ENCODE data around the gene C16orf92.

C16orf92 gene

DNA sequence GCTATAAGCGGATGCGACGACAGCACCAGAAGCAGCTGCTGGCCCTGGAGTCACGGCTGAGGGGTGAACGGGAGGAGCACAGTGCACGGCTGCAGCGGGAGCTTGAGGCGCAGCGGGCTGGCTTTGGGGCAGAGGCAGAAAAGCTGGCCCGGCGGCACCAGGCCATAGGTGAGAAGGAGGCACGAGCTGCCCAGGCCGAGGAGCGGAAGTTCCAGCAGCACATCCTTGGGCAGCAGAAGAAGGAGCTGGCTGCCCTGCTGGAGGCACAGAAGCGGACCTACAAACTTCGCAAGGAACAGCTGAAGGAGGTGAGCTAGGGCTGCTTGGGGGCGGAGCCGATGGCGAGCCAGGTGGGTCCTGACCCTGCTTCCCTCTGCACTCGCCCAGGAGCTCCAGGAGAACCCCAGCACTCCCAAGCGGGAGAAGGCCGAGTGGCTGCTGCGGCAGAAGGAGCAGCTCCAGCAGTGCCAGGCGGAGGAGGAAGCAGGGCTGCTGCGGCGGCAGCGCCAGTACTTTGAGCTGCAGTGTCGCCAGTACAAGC, 37.7 kb upstream of the C16orf92 start:
- no peaks in the 10 kb centered on the region for H3K27me3 ChIP-seq (ENCODE audit: insufficient read depth, poor library complexity, severe bottlenecking)
- TF ChIP-seq REST (IDR thresholded peaks at IDR 0.05; ENCODE audit: insufficient replicate concordance, low read depth) (no peak), SPI1 (IDR thresholded peaks at IDR 0.05; ENCODE audit: borderline replicate concordance, low read depth) (no peak), POLR2AphosphoS5 (IDR thresholded peaks at IDR 0.05; ENCODE audit: low read depth) (no peak), GABPA (IDR thresholded peaks at IDR 0.05; ENCODE audit: low read depth) (no peak)
- TF ChIP-seq, protein P1, sequence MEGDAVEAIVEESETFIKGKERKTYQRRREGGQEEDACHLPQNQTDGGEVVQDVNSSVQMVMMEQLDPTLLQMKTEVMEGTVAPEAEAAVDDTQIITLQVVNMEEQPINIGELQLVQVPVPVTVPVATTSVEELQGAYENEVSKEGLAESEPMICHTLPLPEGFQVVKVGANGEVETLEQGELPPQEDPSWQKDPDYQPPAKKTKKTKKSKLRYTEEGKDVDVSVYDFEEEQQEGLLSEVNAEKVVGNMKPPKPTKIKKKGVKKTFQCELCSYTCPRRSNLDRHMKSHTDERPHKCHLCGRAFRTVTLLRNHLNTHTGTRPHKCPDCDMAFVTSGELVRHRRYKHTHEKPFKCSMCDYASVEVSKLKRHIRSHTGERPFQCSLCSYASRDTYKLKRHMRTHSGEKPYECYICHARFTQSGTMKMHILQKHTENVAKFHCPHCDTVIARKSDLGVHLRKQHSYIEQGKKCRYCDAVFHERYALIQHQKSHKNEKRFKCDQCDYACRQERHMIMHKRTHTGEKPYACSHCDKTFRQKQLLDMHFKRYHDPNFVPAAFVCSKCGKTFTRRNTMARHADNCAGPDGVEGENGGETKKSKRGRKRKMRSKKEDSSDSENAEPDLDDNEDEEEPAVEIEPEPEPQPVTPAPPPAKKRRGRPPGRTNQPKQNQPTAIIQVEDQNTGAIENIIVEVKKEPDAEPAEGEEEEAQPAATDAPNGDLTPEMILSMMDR (IDR thresholded peaks at IDR 0.05; ENCODE audit: insufficient read depth, low read length) = no peak
- no peak overlapping the region for H3K4me3 ChIP-seq (replicated peaks; ENCODE audit: insufficient read depth, low read length)
- no peak overlapping the region for H3K27ac ChIP-seq (replicated peaks)
- DNase-seq (ENCODE audit: low read depth in 1 of 2, low spot score in 1 of 2) = no peak

- no peak for DNase-seq (ENCODE audit: low read depth in 1 of 2, low spot score in 1 of 2)
These were observed 36.8 kb upstream of the C16orf92 start for GRCh38 chr16:29986231-29986630.

GRCh38 chr16:29986931-29987330, 36.1 kb upstream of the C16orf92 start:
- no peak for TF ChIP-seq SPI1 (IDR thresholded peaks at IDR 0.05; ENCODE audit: borderline replicate concordance, low read depth)
- TF ChIP-seq, protein P1 (IDR thresholded peaks at IDR 0.05; ENCODE audit: insufficient read depth, low read length) = no peak
- no peak for TF ChIP-seq GABPA (IDR thresholded peaks at IDR 0.05; ENCODE audit: low read depth)
- Histone ChIP-seq H3K27me3 (ENCODE audit: insufficient read depth, poor library complexity, severe bottlenecking) (no peaks in the 10 kb centered on the region), H3K4me3 (replicated peaks; ENCODE audit: insufficient read depth, low read length) (no peak overlapping the region), H3K27ac (replicated peaks) (no peak overlapping the region)
- no peak for DNase-seq (ENCODE audit: low read depth in 1 of 2, low spot score in 1 of 2)

More at GRCh38 chr16:29986231-29986630, 36.8 kb upstream of the C16orf92 start:
- H3K27ac ChIP-seq (replicated peaks) = no peak overlapping the region
- no peaks in the 10 kb centered on the region for H3K27me3 ChIP-seq (ENCODE audit: insufficient read depth, poor library complexity, severe bottlenecking)
- no peak for TF ChIP-seq GABPA (IDR thresholded peaks at IDR 0.05; ENCODE audit: low read depth)
- TF ChIP-seq, protein P1 (IDR thresholded peaks at IDR 0.05; ENCODE audit: insufficient read depth, low read length) = no peak
- TF ChIP-seq POLR2AphosphoS5 (IDR thresholded peaks at IDR 0.05; ENCODE audit: low read depth) = no peak
- no peak for TF ChIP-seq REST (IDR thresholded peaks at IDR 0.05; ENCODE audit: insufficient replicate concordance, low read depth)
- TF ChIP-seq SPI1 (IDR thresholded peaks at IDR 0.05; ENCODE audit: borderline replicate concordance, low read depth) = no peak
- no peak overlapping the region for H3K4me3 ChIP-seq (replicated peaks; ENCODE audit: insufficient read depth, low read length)

Measured in HL-60 (cell line).